Measurements from ENCODE around the gene MT4.

The MT4 gene

GRCh38 chr16:56549161-56549560 is 15.7 kb upstream of the MT4 start:
- DNase-seq, result no peak
- peaks cover 24% of the 10 kb centered on the region for H3K4me1 ChIP-seq (ENCODE audit: low read length)
- H3K4me3 ChIP-seq (ENCODE audit: low read length), result no peak overlapping the region
- H3K9me2 ChIP-seq (replicated peaks; ENCODE audit: insufficient read depth, low read length), result no peaks in the 10 kb centered on the region
- H2AFZ ChIP-seq (ENCODE audit: low read length), result no peak overlapping the region
- H3K9ac ChIP-seq (ENCODE audit: low read length), result no peak overlapping the region
- no peaks in the 10 kb centered on the region for H3K36me3 ChIP-seq (replicated peaks; ENCODE audit: insufficient read depth, low read length)
- no peaks in the 10 kb centered on the region for H4K20me1 ChIP-seq (ENCODE audit: insufficient read depth, low read length)
- no peaks in the 10 kb centered on the region for H3K9me3 ChIP-seq (replicated peaks; ENCODE audit: insufficient read depth, low read length)
- no peaks in the 10 kb centered on the region for H3F3A ChIP-seq (ENCODE audit: insufficient read depth, low read length)
- no peaks in the 10 kb centered on the region for H3K79me2 ChIP-seq (ENCODE audit: low read length)
- no peak overlapping the region for H3K27ac ChIP-seq (ENCODE audit: low read length)
- TF ChIP-seq EZH2phosphoT487 (IDR thresholded peaks at IDR 0.05; ENCODE audit: low read length) (no peak), CTCF (IDR thresholded peaks at IDR 0.05; ENCODE audit: low read length) (no peak), EZH2 (optimal IDR thresholded peaks at IDR 0.05; ENCODE audit: low read depth, low read length) (no peak)
- no peak overlapping the region for H3K4me2 ChIP-seq (ENCODE audit: low read depth, low read length)
- H3K27me3 ChIP-seq (replicated peaks; ENCODE audit: insufficient read depth, low read length), result no peaks in the 10 kb centered on the region

GRCh38 chr16:56549744-56550385 is 15.0 kb upstream of the MT4 start:
- TF ChIP-seq CTCF (IDR thresholded peaks at IDR 0.05; ENCODE audit: low read length) (no peak), EZH2phosphoT487 (IDR thresholded peaks at IDR 0.05; ENCODE audit: low read length) (no peak), EZH2 (optimal IDR thresholded peaks at IDR 0.05; ENCODE audit: low read depth, low read length) (no peak)
- Histone ChIP-seq H4K20me1 (ENCODE audit: insufficient read depth, low read length) (no peaks in the 10 kb centered on the region), H3K4me2 (ENCODE audit: low read depth, low read length) (no peak overlapping the region), H2AFZ (ENCODE audit: low read length) (no peak overlapping the region), H3K27me3 (replicated peaks; ENCODE audit: insufficient read depth, low read length) (no peaks in the 10 kb centered on the region), H3K9me2 (replicated peaks; ENCODE audit: insufficient read depth, low read length) (no peaks in the 10 kb centered on the region), H3K4me1 (ENCODE audit: low read length) (peaks cover 24% of the 10 kb centered on the region), H3K9ac (ENCODE audit: low read length) (no peak overlapping the region), H3K9me3 (replicated peaks; ENCODE audit: insufficient read depth, low read length) (no peaks in the 10 kb centered on the region), H3K79me2 (ENCODE audit: low read length) (no peaks in the 10 kb centered on the region), H3K27ac (ENCODE audit: low read length) (no peak overlapping the region), H3K36me3 (replicated peaks; ENCODE audit: insufficient read depth, low read length) (no peaks in the 10 kb centered on the region), H3F3A (ENCODE audit: insufficient read depth, low read length) (no peaks in the 10 kb centered on the region), H3K4me3 (ENCODE audit: low read length) (no peak overlapping the region)
- DNase-seq, result no peak

GRCh38 chr16:56551796-56552738 is 12.8 kb upstream of the MT4 start:
- Histone ChIP-seq H4K20me1 (ENCODE audit: insufficient read depth, low read length) (no peaks in the 10 kb centered on the region), H3K27me3 (replicated peaks; ENCODE audit: insufficient read depth, low read length) (no peaks in the 10 kb centered on the region), H3K27ac (ENCODE audit: low read length) (no peak overlapping the region), H3K4me1 (ENCODE audit: low read length) (peaks cover 24% of the 10 kb centered on the region), H3K4me2 (ENCODE audit: low read depth, low read length) (peak overlapping the region; percentile 41), H3K4me3 (ENCODE audit: low read length) (no peak overlapping the region), H3F3A (ENCODE audit: insufficient read depth, low read length) (no peaks in the 10 kb centered on the region), H2AFZ (ENCODE audit: low read length) (0 out of 2 replicates have a peak overlapping the region, but pooled peaks have one; percentile 4), H3K79me2 (ENCODE audit: low read length) (no peaks in the 10 kb centered on the region), H3K9me2 (replicated peaks; ENCODE audit: insufficient read depth, low read length) (no peaks in the 10 kb centered on the region), H3K36me3 (replicated peaks; ENCODE audit: insufficient read depth, low read length) (no peaks in the 10 kb centered on the region), H3K9me3 (replicated peaks; ENCODE audit: insufficient read depth, low read length) (no peaks in the 10 kb centered on the region), H3K9ac (ENCODE audit: low read length) (no peak overlapping the region)
- peak; percentile 62 for DNase-seq
- TF ChIP-seq EZH2phosphoT487 (IDR thresholded peaks at IDR 0.05; ENCODE audit: low read length) (no peak), CTCF (IDR thresholded peaks at IDR 0.05; ENCODE audit: low read length) (no peak), EZH2 (optimal IDR thresholded peaks at IDR 0.05; ENCODE audit: low read depth, low read length) (no peak)

Data from MM.1S (cell line).